ENCODE measurements around the gene PARD3B.

DNA sequence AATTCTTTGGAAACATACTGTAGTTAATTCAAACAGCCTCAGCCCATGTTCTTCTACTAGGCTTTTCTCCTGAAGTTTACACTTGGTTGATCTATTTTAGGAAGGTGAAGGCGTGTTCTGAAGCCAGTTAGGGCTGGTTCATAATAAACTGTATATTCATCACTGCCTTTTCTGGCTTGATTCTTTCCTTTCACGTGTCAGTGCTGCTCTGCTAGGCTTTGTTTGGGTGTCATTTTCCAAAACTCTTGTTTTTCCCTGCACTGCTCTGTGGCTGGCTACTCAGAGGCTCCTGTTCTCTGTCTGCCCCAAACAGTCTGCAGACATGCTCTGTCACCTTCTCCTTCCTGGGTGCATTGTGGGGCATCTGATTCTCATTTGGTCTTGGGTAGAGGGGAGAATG, 136.1 kb downstream of the PARD3B start:
- TF ChIP-seq POLR2A (IDR thresholded peaks at IDR 0.05; ENCODE audit: low read length) (no peak), GATA1 (IDR thresholded peaks at IDR 0.05; ENCODE audit: low read depth, low read length) (no peak)

Measured in erythroblast (primary cell).